Measurements from ENCODE around the gene CA10.

GRCh38 chr17:52202520-52203080 lies 44.1 kb upstream of the CA10 start:
- TF ChIP-seq POLR2A (IDR thresholded peaks at IDR 0.05; ENCODE audit: low read depth, low read length): no peak
- TF ChIP-seq, protein P1, sequence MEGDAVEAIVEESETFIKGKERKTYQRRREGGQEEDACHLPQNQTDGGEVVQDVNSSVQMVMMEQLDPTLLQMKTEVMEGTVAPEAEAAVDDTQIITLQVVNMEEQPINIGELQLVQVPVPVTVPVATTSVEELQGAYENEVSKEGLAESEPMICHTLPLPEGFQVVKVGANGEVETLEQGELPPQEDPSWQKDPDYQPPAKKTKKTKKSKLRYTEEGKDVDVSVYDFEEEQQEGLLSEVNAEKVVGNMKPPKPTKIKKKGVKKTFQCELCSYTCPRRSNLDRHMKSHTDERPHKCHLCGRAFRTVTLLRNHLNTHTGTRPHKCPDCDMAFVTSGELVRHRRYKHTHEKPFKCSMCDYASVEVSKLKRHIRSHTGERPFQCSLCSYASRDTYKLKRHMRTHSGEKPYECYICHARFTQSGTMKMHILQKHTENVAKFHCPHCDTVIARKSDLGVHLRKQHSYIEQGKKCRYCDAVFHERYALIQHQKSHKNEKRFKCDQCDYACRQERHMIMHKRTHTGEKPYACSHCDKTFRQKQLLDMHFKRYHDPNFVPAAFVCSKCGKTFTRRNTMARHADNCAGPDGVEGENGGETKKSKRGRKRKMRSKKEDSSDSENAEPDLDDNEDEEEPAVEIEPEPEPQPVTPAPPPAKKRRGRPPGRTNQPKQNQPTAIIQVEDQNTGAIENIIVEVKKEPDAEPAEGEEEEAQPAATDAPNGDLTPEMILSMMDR (IDR thresholded peaks at IDR 0.05; ENCODE audit: extremely low read depth in 1 of 2, insufficient read depth in 1 of 2, low read depth in 1 of 2, low read length in 2 of 2): no peak
- TF ChIP-seq MYC (IDR thresholded peaks at IDR 0.05; ENCODE audit: low read depth, low read length): no peak
- TF ChIP-seq JUN (IDR thresholded peaks at IDR 0.05; ENCODE audit: borderline replicate concordance, insufficient read depth, insufficient read length, low read depth): no peak
- TF ChIP-seq EZH2 (IDR thresholded peaks at IDR 0.05; ENCODE audit: borderline replicate concordance, low read depth, low read length, severe bottlenecking): no peak
- TF ChIP-seq POLR2AphosphoS5 (IDR thresholded peaks at IDR 0.05; ENCODE audit: insufficient read depth, low read depth, low read length): no peak
- TF ChIP-seq, protein P2, sequence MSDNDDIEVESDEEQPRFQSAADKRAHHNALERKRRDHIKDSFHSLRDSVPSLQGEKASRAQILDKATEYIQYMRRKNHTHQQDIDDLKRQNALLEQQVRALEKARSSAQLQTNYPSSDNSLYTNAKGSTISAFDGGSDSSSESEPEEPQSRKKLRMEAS (IDR thresholded peaks at IDR 0.05; ENCODE audit: insufficient read depth, insufficient read length): no peak
- no peak for TF ChIP-seq FOS (IDR thresholded peaks at IDR 0.05; ENCODE audit: borderline replicate concordance, insufficient read depth, low read length)
